K562 (cell line): ENCODE measurements around the gene LINC00632.

Source experiments
- CEBPB ChIP-seq: fragments of 450-650 bp; IDR thresholded peaks from 2 replicates; pipeline ENCODE4 v1.6.1; 2016; ENCODE audit warnings: missing genetic modification characterization, missing compliant biosample characterization
- EZH2 ChIP-seq: IDR thresholded peaks from 2 replicates; pipeline ENCODE4 v1.6.1; 2012; ENCODE audit warnings: low read depth, mild to moderate bottlenecking, inconsistent platforms, low read length, borderline replicate concordance
- NCOR1 ChIP-seq: fragments of 450-650 bp; IDR thresholded peaks from 2 replicates; pipeline ENCODE4 v1.6.1; 2016; ENCODE audit warnings: mild to moderate bottlenecking, moderate library complexity
- NFIX ChIP-seq: fragments of 250-450 bp; sonication (Bioruptor Pico); IDR thresholded peaks from 2 replicates; pipeline ENCODE4 v1.4.0; 2020; ENCODE audit warnings: low read depth, mild to moderate bottlenecking, moderate library complexity
- RAD21 ChIP-seq, 2 experiments: fragments of 250-450 bp in 1 of 2; fragments of 450-650 bp in 1 of 2; sonication (Bioruptor Pico) in 1 of 2; formaldehyde crosslinking in 1 of 2; IDR thresholded peaks in 1 of 2; conservative IDR thresholded peaks in 1 of 2; 2 replicates each; pipeline versions ENCODE4 v1.4.0 to v1.8.0; 2020 to 2022; ENCODE audit warnings: mild to moderate bottlenecking in 2 of 2, moderate library complexity in 1 of 2
- TCF7 ChIP-seq: sonication (generic); IDR thresholded peaks from 2 replicates; pipeline ENCODE4 v1.6.1; 2016; ENCODE audit warnings: antibody characterized with exemption, borderline replicate concordance
- ZNF212 ChIP-seq: fragments of 450-650 bp; formaldehyde crosslinking; IDR thresholded peaks from 2 replicates; pipeline ENCODE4 v1.4.0; 2020; ENCODE audit warnings: mild to moderate bottlenecking
- ZNF280A ChIP-seq: fragments of 450-650 bp; IDR thresholded peaks from 2 replicates; pipeline ENCODE4 v1.6.1; 2018; ENCODE audit warnings: mild to moderate bottlenecking, low read depth; ENCODE audit not compliant: partially characterized antibody
- ZSCAN29 ChIP-seq: fragments of 450-650 bp; IDR thresholded peaks from 2 replicates; pipeline ENCODE4 v1.6.1; 2017
- TF ChIP-seq, protein P1 (sequence below), 3 experiments: IDR thresholded peaks in 2 of 3; conservative IDR thresholded peaks in 1 of 3; 2 replicates each; pipeline ENCODE4 v1.5.1; 2011 to 2012; ENCODE audit warnings: low read length in 3 of 3, mild to moderate bottlenecking in 3 of 3, control low read depth in 2 of 3, improper control_type of control experiment in 1 of 3, inconsistent platforms in 1 of 3, low read depth in 1 of 3, mixed read lengths in 1 of 3, moderate library complexity in 1 of 3; ENCODE audit not compliant: insufficient read depth in 2 of 3

DNA sequence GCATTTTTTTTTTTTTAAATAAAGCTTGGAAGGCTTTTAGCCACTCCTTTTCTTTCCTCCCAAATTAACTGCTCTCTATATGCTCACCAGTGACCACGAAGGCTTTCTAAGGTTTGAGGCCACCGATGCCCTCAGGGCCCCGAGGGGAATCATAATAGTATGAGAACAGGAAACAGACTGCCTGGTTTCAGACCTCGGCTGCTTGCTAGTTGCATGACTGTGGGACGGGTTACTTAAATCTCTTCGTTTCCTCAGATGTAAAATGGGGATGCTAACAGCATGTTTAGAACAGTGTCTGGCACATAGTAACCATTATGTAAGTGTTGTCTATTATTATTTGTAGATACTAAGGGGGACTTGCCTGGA, 3.6 kb downstream of the LINC00632 start:
- TF ChIP-seq, protein P1, sequence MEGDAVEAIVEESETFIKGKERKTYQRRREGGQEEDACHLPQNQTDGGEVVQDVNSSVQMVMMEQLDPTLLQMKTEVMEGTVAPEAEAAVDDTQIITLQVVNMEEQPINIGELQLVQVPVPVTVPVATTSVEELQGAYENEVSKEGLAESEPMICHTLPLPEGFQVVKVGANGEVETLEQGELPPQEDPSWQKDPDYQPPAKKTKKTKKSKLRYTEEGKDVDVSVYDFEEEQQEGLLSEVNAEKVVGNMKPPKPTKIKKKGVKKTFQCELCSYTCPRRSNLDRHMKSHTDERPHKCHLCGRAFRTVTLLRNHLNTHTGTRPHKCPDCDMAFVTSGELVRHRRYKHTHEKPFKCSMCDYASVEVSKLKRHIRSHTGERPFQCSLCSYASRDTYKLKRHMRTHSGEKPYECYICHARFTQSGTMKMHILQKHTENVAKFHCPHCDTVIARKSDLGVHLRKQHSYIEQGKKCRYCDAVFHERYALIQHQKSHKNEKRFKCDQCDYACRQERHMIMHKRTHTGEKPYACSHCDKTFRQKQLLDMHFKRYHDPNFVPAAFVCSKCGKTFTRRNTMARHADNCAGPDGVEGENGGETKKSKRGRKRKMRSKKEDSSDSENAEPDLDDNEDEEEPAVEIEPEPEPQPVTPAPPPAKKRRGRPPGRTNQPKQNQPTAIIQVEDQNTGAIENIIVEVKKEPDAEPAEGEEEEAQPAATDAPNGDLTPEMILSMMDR (IDR thresholded peaks at IDR 0.05 in 2 of 3, conservative IDR thresholded peaks at IDR 0.05 in 1 of 3; ENCODE audit: insufficient read depth in 2 of 3, low read depth in 1 of 3, low read length in 3 of 3) = no peak
- no peak for TF ChIP-seq TCF7
- no peak for TF ChIP-seq NFIX
- TF ChIP-seq ZNF280A = no peak
- no peak for TF ChIP-seq ZNF212
- no peak for TF ChIP-seq RAD21 (CRISPR knock-in tag; conservative IDR thresholded peaks at IDR 0.05 in 1 of 2, IDR thresholded peaks at IDR 0.05 in 1 of 2)
- TF ChIP-seq EZH2 = no peak
- TF ChIP-seq ZSCAN29 = no peak
- TF ChIP-seq NCOR1 = no peak
- no peak for TF ChIP-seq CEBPB (tag)
